HG03103 (cell line): ENCODE measurements around the gene CREBBP.

Source experiments
- ATAC-seq: cut with Tn5 transposase; IDR thresholded peaks from one replicate; pipeline ENCODE4 v1.9.1; 2021; ENCODE audit warnings: low read depth; ENCODE audit not compliant: unreplicated experiment

The CREBBP gene

GRCh38 chr16:3744018-3744417 is 136.5 kb downstream of the CREBBP start:
- no peak for ATAC-seq

GRCh38 chr16:3740934-3741333 is 139.6 kb downstream of the CREBBP start:
- no peak for ATAC-seq

- no peak for ATAC-seq
Observed at GRCh38 chr16:3740186-3740585, 140.3 kb downstream of the CREBBP start.

- no peak for ATAC-seq
Observed at GRCh38 chr16:3739636-3740035, 140.9 kb downstream of the CREBBP start.

- ATAC-seq, result no peak
Observed at GRCh38 chr16:3738541-3738940, 142.0 kb downstream of the CREBBP start.

GRCh38 chr16:3738128-3738527 is 142.4 kb downstream of the CREBBP start:
- ATAC-seq, result no peak

- ATAC-seq, result no peak
Observed at GRCh38 chr16:3737181-3737580, 143.3 kb downstream of the CREBBP start.

- no peak for ATAC-seq
Observed at GRCh38 chr16:3736116-3736515, 144.4 kb downstream of the CREBBP start.

GRCh38 chr16:3735541-3735940 is 145.0 kb downstream of the CREBBP start:
- no peak for ATAC-seq

GRCh38 chr16:3734758-3735221 is 145.7 kb downstream of the CREBBP start:
- no peak for ATAC-seq

GRCh38 chr16:3734084-3734757 is 146.3 kb downstream of the CREBBP start:
- no peak for ATAC-seq

GRCh38 chr16:3732171-3732570 is 148.3 kb downstream of the CREBBP start:
- no peak for ATAC-seq

GRCh38 chr16:3731126-3731935 is 149.2 kb downstream of the CREBBP start:
- no peak for ATAC-seq

- no peak for ATAC-seq
Observed at GRCh38 chr16:3730161-3731125, 150.1 kb downstream of the CREBBP start.

- no peak for ATAC-seq
Observed at GRCh38 chr16:3729161-3730112, 151.1 kb downstream of the CREBBP start.

- no peak for ATAC-seq
Observed at GRCh38 chr16:3728424-3729160, 151.9 kb downstream of the CREBBP start.

GRCh38 chr16:3727806-3728381 is 152.6 kb downstream of the CREBBP start:
- no peak for ATAC-seq

- no peak for ATAC-seq
Observed at GRCh38 chr16:3726021-3726687, 154.4 kb downstream of the CREBBP start.
